HG02970 (cell line): ENCODE results near the gene LAPTM5.

Source experiments
- ATAC-seq: cut with Tn5 transposase; IDR thresholded peaks from one replicate; pipeline ENCODE4 v1.9.1; 2021; ENCODE audit warnings: mild to moderate bottlenecking, moderate library complexity, moderate number of reproducible peaks; ENCODE audit not compliant: unreplicated experiment, low FRiP score

The LAPTM5 gene

DNA sequence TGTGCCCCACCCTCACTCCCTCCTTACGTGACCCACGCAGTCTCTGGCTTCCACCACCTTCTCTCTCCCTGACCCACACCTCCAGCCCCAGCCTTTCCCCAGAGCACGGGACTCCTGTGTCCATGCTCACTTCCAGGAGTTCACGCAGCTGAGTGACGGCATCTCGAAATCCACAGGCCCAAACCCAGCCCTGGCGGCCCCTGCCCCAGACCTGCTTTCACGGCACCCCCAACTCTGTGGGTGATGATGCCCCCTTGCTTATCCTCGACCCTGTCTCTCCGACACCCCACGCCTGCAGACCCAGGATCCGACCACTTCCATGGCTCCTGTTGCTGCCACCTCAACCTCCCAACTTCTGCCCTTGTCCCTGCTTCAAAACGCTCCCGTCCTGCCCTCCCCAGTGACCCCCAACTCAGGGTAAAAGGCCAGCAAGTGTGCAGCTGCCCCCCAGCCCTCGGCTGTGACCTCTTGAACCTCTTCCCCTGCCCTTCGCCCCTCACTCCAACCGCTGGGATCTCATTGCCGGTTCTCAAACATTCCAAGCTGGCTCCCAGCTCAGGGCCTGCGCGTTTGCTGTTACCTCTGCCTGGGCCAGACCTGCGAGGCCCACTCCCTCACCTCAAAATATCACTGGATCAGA is 30.4 kb upstream of the LAPTM5 start:
- no peak for ATAC-seq

DNA sequence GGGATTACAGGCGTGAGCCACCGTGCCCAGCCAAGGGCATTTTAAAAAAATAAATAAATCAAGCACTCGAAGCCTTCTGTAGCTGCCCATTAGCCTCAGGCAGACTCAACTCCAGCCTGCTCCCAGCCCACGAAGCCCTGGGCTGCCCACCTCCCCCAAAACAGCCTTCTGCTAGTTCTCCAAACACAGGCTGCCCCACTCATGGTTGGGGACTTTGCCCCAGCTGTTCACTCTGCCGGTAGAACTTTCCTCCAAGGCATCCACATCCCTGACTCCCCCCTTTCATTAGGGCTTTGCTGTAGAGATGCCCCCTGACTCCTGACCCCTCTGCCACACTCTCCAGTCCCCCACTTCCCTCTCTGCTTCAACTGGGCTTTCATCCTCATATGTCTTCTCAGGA is 29.7 kb upstream of the LAPTM5 start:
- no peak for ATAC-seq

DNA sequence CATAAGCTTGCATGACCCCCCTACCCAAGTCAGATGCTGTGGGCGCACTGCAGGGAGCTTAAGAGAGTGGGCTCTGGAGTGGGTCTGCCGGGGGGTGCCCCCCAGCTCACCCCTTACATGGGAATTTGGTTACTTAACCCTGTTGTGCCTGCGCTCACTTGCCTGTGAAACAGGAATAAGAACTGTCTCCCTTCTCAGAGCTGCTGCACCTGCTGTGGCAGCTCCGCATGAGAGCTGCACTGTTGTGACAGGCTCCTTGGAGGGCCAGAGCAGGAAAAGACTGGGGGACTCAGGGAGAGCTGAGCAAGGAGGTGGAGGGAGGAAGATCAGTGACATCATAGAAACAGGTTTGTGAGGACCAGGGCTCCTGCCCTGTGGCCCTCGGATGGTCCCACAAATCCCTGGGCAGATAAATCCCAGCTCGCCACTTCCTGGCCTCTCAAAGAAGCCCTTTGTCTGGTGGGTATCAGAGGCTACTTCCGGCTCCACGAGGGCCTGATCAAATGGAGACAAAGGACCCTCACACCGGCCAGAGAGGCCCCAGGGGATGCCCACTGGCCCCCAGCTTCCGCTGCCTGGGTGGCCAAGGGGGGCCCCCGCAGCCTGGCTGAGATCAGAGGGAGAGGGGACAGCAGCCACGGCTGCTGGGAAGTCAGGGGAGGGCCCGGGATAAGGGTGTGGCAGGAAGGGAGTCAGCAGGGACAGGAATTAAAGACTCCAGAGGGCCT is 28.9 kb upstream of the LAPTM5 start:
- no peak for ATAC-seq

DNA sequence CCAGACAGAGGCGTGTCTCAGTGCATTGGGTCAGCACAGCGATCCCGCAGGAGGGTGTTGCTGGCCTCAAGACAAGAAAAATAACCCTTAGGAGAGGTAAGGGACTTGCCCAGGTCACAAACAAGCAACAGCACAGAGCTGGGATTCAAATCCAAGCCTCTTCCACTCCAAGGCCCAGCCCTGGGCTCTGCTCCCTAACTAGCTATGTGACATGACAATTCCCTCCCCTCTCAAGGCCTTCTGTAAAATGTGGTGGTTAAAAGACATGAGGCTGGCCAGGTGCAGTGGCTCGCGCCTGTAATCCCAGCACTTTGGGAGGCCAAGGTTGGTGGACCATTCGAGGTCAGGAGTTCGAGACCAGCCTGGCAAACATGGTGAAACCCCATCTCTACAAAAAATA is 28.1 kb upstream of the LAPTM5 start:
- ATAC-seq: no peak

DNA sequence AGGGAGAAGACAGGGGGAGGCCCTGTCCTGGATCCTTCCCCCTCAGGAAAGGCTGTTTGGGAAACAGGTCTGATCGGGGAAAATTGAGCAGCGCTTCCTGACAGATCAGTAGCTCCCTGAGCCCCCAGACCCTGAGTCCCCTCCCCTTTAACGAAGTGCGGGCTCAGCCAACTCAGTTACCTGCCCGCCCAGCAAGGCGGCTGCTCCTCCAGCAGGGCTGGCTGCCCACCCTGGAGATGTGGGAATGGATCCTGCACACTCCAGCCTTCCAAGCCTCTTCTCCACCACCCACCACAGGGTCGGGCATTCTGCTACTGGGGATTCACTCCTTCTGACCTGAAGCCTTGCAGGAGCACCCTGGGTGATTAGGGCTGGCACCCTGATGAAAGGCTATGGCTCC is 27.6 kb upstream of the LAPTM5 start:
- ATAC-seq: no peak

DNA sequence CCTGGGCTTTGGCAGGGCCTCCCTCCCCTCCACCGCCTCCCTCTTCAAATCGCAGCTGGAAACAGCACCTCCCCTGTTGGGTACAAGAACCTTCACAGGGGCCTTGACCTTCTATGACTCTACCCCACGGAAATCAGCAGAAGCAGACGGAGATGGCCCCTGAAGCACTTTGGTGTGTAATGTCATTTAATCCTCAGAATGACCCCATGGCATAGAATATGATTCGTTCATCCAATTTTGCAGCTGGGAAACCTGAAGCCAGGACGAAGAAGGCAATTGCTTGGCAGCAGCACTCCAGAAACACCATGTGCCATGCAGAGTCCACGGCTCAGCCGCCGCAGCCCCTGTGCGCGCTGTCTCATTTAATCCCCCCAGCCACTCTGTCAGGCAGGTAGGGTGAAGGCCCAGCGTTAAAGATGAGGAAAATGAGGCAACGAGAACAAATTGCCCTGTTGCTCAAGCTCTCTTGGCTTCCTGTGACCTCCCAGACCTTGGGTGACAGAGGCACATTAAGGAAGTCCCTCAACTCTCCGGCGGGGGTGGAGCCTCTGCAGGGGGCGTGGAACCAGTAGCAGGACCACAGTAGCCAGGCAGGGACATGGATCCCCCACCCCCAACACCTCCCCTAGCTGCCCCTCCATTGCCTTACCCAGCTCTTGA is 25.8 kb upstream of the LAPTM5 start:
- ATAC-seq: no peak

DNA sequence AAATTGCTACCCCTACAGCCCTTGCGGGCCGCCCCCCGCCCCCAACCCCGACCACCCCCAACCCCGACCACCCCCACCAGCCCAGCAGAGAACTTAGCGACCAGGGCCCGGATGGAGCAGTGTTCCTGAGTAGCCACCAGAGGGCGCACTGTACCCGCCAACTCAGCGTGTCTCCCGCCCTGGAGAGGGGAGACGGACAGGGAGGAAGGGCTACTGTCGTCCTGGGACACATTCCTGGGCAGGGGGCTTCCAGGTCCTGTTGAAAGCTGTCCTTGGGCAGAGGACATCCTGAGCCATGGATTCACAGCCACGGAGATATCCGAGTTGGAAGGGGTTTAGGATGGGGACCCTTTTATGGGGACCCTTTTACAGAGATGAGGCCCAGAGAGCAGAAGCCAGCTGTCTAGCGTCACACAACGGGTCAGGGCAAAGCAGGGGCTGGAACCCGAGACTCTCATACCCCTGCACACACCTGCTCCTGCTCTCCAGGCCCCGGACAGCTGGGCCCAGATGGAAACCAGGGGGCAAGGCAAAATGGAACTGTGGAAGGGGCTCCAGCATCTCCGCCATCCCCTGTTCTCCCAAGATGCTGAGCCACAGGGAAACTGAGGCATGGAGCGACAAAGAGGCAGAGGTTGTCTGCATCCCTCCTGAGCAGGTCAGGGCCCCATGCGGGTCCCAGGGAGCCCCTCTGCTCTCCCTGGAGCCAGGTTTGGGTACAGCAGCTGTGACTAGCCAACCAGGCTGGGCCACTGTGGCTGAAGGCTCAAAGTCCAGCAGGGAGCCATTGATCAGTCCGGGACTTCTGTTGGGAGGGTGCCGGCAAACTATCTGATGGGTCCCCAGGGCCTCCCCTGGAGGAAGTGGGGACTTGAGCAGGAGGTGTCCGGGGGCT is 25.0 kb upstream of the LAPTM5 start:
- no peak for ATAC-seq

DNA sequence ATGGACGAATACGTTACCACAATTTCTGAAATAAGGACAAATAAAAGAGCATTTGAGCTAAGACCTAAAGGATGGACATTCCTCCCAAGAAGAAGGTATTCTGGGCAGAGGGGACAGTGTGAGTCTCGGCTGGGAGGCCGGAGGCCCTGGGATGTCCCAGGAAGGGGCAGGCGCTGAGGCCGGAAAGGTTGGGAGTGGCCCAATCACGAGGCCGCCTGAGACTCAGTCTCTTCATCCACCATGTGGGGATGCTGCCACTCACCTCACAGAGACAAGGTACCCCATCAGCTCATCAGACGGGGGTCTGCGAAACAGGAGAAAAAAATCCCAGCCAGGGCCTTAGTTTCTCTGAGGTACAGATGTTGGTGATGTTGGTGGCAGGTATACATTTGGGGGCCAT is 24.3 kb upstream of the LAPTM5 start:
- no peak for ATAC-seq

DNA sequence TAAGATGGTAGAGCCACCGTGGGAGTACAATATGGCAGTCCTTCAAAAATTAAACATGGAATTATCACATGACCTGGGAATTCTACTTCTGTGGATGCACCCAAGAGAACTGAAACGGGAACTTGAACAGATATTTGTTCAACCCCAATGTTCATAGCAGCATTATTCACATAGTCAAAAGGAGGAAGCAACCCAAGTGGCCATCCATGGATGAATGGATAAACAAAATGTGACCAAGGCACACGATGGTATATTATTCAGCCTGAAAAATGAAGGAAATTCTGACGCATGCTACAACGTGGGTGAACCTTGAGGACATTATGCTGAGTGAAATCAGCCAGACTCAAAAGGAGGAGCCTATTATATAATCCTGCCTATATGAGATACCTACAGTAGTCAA is 22.8 kb upstream of the LAPTM5 start:
- ATAC-seq: no peak

DNA sequence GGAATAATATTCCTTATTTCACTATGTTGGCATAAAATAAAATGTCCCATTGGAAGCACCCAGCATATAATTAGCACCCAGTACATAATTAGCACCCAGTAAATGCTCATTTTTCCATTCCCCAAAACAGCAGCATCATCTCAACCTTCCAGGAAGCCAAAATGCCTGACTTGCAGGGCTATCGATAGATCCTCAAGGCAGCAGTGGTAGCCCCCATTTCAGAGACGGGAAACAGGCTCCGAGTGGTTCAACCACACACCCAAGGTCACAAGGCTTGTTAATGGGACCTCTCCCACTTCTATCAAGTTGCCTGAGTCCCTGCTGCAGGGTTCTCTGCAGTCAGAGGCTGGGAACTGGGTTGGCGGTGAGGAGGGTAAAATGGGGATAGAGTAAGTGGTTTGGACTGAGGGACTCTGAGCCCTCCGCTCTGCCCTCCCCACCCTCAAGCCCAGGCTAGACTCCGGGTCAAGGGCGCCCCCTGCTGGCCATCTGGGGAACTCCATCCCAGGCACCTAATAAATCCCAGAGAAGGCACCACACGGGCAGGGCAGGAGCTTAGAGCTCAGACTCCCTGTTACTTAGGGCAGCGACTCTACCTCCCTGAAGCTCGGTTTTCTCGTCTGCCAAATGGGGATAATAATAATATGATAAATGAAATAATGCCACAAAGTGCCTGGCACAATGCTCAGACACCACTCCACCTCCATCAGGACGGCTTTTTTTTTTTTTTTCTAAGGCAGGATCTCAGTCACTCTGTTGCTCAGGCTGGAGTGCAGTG is 21.9 kb upstream of the LAPTM5 start:
- peak; percentile 49 for ATAC-seq

DNA sequence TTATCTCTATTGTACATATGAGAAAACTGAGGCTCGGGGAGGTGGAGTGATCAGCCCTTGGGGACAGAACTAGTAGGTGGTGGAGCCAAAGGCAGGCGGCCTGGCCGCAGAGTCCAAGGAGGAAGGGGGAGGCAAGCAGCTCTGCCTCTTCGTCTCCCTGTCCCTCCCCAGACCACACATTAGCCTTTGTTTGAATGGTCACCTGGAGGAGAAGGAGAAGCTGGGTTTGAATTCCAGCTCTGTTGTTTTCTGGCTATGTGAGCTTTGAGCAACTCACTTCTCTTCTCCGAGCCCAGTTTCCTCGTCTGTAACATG is 21.4 kb upstream of the LAPTM5 start:
- ATAC-seq: no peak

DNA sequence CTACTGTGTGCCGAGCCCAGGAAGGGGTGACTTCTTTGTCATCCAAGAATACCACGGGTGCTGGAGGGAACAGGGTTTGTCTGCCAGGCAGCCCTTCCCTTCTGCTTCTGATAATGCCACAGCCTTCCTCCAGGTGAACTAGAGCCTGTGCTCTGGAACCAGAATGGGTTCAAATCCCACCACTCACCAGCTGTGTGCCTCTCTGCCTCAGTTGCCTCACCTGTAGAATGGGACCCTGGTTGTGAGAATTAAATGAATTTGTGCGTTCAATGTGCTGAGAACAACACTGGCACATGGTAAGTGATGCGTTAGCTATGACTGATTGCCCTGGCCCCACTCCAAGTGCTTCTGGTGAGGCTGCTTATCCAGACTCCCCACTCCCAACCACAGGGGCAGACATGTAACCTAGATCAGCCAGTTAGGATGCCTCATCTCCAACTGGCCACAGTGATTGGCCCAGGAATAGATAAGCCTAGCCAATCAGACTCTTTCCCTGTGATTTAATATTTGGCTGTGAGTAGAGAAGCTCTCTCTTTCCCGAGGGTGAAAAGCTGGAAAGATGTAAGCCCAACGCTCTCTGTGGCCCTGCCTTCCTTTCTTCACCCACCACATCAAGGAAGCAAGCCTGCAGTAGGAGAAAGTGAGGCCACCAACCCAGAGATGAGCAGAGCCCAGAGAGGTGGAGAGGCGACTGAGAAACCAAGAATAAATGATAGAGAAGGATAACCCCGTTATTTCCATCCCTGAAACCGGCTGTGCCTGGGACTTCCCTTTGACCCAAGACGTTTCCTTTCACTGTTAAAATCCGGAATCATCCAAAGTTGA is 20.8 kb upstream of the LAPTM5 start:
- no peak for ATAC-seq

DNA sequence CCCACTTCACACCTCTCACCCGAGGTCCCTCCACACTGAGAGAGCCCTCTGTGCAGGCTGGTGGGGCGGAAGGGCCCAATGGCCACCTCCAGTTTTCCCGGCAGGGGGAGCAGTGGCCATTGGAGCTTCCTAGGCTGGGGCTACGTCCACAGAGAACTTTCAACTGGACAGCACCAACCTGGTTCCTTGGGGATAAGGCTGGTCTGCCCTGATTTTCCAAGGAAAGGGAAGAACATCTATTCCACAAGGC is 20.3 kb upstream of the LAPTM5 start:
- no peak for ATAC-seq

DNA sequence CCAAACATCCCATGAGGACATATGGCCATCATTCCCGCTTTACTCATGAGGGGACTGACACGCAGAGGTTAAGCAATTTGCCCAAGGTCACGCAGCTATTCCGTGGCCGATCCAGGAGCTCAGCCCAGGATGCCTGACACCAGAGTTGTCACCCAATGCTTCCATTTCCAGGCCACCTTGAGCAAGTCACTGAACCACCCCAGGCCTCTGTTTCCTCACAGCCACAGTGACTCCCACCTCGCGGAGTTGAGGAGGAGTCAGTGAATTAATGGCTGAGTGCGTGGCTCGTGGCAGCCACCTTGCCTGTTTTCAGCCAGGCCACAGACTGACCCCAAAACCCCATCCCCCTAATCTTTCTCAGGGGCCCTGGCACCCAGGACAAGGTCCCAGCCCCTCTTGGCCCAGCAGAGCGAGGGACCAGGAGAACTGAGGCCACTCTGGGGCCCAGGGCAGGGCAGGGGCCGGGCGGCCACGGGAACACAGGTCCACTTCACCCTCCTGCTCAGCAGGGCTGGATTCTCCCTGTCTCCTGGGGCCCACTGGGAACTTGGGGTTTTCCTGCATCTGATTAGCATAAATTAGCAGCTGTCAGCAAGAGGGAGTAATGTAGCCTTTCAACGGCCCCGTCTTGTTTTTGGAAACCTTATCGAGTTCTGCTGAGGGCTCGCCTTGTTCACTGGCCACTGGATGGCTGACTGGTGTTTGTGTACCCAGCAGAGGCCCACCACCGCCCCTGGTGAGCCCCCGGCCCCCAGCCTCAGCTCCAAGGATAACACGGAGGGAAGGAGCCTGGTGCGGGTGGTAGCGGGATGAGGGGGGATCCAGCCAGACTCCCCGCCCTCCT is 19.7 kb upstream of the LAPTM5 start:
- ATAC-seq: no peak

DNA sequence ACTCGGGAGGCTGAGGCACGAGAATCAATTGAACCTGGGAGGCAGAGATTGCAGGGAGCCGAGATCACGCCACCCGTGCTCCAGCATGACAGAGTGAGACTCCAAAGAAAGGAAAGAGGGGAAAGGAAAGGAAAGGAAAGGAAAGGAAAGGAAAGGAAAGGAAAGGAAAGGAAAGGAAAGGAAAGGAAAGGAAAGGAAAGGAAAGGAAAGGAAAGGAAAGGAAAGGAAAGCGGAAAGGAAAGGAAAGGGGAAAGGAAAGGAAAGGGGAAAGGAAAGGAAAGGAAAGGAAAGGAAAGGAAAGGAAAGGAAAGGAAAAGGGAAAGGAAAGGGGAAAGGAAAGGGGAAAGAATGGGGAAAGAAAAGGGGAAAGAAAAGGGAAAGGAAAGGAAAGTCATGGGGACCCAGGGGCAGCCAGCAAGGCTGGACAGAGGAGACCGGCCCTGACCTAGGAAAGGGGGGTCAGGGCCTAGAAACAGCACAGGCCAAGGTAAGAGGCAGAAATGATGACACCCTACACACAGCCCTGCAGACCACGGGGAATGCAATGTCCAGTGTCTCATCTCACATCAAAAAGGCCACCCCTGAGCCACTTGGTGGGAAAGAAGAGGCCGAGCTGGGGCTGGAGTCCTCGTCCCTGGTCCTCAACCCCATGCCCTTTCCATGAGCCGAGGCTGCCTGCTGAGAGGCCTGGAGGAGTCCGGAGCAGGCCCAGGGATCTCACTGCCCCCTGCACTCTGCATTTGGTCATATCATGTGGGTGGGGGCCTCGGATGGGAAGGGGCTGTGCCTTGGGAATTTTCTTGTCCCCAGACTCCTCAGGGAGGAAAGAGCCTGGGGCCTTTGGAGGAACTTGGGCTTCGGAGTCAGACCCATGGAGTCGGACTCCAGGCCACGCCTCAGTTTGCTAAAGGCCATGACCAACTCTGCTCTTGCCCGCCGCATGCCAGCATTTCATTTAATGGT is 18.8 kb upstream of the LAPTM5 start:
- no peak for ATAC-seq

DNA sequence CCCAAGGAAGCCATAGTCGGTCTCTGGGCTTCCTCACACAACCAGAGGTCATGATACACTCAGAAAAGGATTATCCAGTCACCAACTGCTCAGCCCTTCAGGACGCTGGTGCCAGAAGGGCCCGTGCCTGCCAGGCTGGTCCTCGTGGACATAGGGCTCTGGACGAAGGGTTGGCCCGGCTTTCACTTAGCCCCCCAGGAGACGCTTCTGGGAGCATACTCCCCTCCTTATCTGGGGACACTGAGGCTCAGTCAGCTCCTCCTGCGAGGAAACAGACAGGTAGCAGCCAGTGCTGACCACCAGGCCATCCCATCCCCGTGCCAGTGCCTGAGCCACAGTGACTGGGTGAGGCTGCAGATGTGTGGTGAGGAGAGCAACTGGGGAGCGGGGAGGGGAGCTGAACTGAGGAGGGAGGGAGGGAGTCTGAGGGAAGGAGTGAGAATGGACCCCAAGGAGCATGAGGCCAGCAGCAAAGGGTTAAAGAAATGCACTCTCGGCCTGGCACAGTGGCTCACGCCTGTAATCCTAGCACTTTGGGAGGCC is 17.9 kb upstream of the LAPTM5 start:
- ATAC-seq: no peak
